Measurements from ENCODE around the gene ANKRD11.

- TF ChIP-seq POLR2AphosphoS5 (IDR thresholded peaks at IDR 0.05; ENCODE audit: low read depth, low read length) (no peak), SPI1 (IDR thresholded peaks at IDR 0.05; ENCODE audit: low read depth, low read length) (no peak), POLR2A (IDR thresholded peaks at IDR 0.05; ENCODE audit: low read depth, low read length) (no peak)
Measured at GRCh38 chr16:89268987-89269735, 221.2 kb downstream of the ANKRD11 start.
